Activated naive CD4-positive, alpha-beta T cell treated with anti-CD3 and anti-CD28 coated beads, Interleukin-2, amount 10 ng/mL, durations not matched to agents 5 hours and 36 hours (primary cell): ENCODE data around the gene RNMT. TPM values are rescaled to one million over a fixed set of nuclear protein-coding genes. Genes with fewer than 3 reads are reported as not detected.

Experiments used
- total RNA-seq, 2 experiments: library from RNA; stranded (reverse); gene quantifications; one replicate each; pipeline ENCODE4 v1.2.3, GENCODE V29; 2021

Gene RNMT
- 10 to 100 TPM; 42.5 to 44.1 TPM for total RNA-seq

DNA sequence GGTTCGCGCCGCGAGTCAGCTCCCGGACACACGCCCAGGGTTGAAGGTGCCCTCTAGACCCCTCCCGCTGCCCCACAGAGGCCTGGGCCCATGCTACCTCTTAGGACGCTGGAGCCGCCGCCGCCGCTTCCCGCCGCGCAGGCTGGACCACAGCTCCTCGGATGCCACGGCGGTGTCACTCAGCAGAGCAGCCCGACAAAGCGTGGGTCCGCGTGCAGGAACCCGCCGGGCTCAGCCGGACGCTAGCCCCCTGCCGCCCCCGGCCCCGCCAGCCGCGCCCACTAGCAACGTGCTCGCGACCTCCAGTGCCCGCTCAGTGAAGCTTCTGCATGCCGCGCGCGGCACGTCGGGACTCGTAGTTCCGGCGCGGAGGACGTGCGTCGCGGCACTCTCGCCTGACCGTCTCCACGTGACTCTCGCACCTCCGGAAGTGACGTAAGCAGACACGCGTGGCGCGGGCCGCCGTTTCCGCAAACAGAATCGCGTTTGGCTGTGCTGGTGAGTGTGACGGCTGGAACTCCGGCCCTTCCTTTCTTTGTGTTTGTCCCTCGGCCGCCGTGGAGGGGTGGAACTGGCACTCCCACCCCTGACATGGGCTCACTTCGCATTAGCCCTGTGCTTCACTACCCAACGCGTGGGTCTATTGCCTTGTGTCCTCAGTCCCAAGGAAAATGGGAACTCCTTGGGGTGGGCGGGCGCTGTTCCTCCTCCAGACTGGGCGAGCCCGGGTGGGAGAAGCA is at the start of gene RNMT, which contains the start of gene FAM210A:
TSS of gene RNMT (plus strand) at position 442 of the 740 bp plus-strand sequence. CDS start 4,845 bp downstream, outside the sequence.
TSS of gene FAM210A (minus strand) at position 327 of the 740 bp plus-strand sequence. CDS start 44,481 bp downstream, outside the sequence.

Other genes starting within 250 kb of the RNMT start
- gene FAM210A, start 115 bp upstream of the RNMT start, total RNA-seq: 10 to 100 TPM; 22.3 to 23.8 TPM
- not detected for gene MC5R, start 97.5 kb downstream of the RNMT start, total RNA-seq
- not detected for gene MC2R, start 188.9 kb downstream of the RNMT start, total RNA-seq